KMS-11 (cell line): ENCODE results near the gene CAPN11.

Experiments
- H2AFZ ChIP-seq: fragments of 200-600 bp; sonication (generic); 2 replicates; pipeline ENCODE4 v1.6.1; 2016; ENCODE audit warnings: antibody characterized with exemption, mixed run types, low read depth
- H3K27ac ChIP-seq: fragments of 200-600 bp; sonication (generic); 2 replicates; pipeline ENCODE4 v1.6.1; 2016; ENCODE audit warnings: mild to moderate bottlenecking, mixed run types
- H3K27me3 ChIP-seq: fragments of 200-600 bp; sonication (generic); 2 replicates; pipeline ENCODE4 v1.6.1; 2017; ENCODE audit warnings: mild to moderate bottlenecking, low read depth, mixed run types, moderate library complexity; ENCODE audit not compliant: insufficient read depth
- H3K36me3 ChIP-seq: fragments of 200-600 bp; sonication (generic); 2 replicates; pipeline ENCODE4 v1.6.1; 2017; ENCODE audit warnings: mild to moderate bottlenecking, mixed run types; ENCODE audit not compliant: insufficient read depth
- H3K4me1 ChIP-seq: fragments of 200-600 bp; sonication (generic); 2 replicates; pipeline ENCODE4 v1.6.1; 2016; ENCODE audit warnings: mild to moderate bottlenecking, low read depth, mixed run types; ENCODE audit not compliant: poor library complexity, severe bottlenecking
- H3K4me2 ChIP-seq: fragments of 200-600 bp; sonication (generic); 2 replicates; pipeline ENCODE4 v1.7.0; 2016; ENCODE audit warnings: mild to moderate bottlenecking, mixed run types
- H3K4me3 ChIP-seq: fragments of 200-600 bp; sonication (generic); IDR thresholded peaks from 2 replicates; pipeline ENCODE4 v1.6.1; 2017; ENCODE audit warnings: low read depth, low read length, mixed read lengths; ENCODE audit not compliant: insufficient read depth
- H3K79me2 ChIP-seq: fragments of 200-600 bp; sonication (generic); 2 replicates; pipeline ENCODE4 v1.6.1; 2016; ENCODE audit warnings: low read depth, mixed run types; ENCODE audit not compliant: insufficient read depth
- H3K9ac ChIP-seq: fragments of 200-600 bp; sonication (generic); 2 replicates; pipeline ENCODE4 v1.6.1; 2016; ENCODE audit warnings: mild to moderate bottlenecking, mixed run types
- H4K20me1 ChIP-seq: fragments of 200-600 bp; sonication (generic); 2 replicates; pipeline ENCODE4 v1.6.1; 2016; ENCODE audit warnings: mild to moderate bottlenecking, mixed run types; ENCODE audit not compliant: insufficient read depth
- CTCF ChIP-seq: fragments of 200-600 bp; sonication (generic); conservative IDR thresholded peaks from 2 replicates; pipeline ENCODE4 v1.6.1; 2017; ENCODE audit warnings: low read depth, mild to moderate bottlenecking, antibody characterized with exemption, low read length, moderate library complexity, mixed read lengths

CAPN11 gene

GRCh38 chr6:44221961-44222335 lies 63.3 kb downstream of the CAPN11 start:
- Histone ChIP-seq H3K4me2 (peak overlapping the region; percentile 51; the same call in 1 of the 2 replicates), H3K4me1 (peaks cover 72% of the 10 kb centered on the region), H4K20me1 (peaks cover 8% of the 10 kb centered on the region; the same call in 1 of the 2 replicates), H3K36me3 (no peaks in the 10 kb centered on the region), H3K27me3 (no peaks in the 10 kb centered on the region), H2AFZ (no peak overlapping the region), H3K9ac (0 out of 2 replicates have a peak overlapping the region, but pooled peaks have one; percentile 18), H3K27ac (no peak overlapping the region), H3K4me3 (no peak overlapping the region), H3K79me2 (peaks cover 31% of the 10 kb centered on the region)
- TF ChIP-seq CTCF: no peak

GRCh38 chr6:44222486-44223318 lies 64.1 kb downstream of the CAPN11 start:
- Histone ChIP-seq H3K27me3 (no peaks in the 10 kb centered on the region), H3K4me3 (no peak overlapping the region), H3K9ac (peak overlapping the region; percentile 15; the same call in 1 of the 2 replicates), H3K36me3 (no peaks in the 10 kb centered on the region), H4K20me1 (peaks cover 8% of the 10 kb centered on the region; the same call in 1 of the 2 replicates), H3K4me1 (peaks cover 67% of the 10 kb centered on the region), H3K27ac (no peak overlapping the region), H3K4me2 (peak overlapping the region; percentile 97), H3K79me2 (peaks cover 38% of the 10 kb centered on the region), H2AFZ (peak overlapping the region; percentile 64)
- TF ChIP-seq CTCF: 0 out of 2 replicates have a peak, but pooled peaks have one; percentile 9

GRCh38 chr6:44223319-44224028 lies 64.9 kb downstream of the CAPN11 start, which contains the start of gene SLC29A1:
Gene SLC29A1, plus strand, starts transcription at chr6:44223595. Its CDS starts 3,719 bp downstream, at chr6:44227314.
- peak within 1 kb of the TSS; percentile 97 for H3K4me2 ChIP-seq
- no peak for TF ChIP-seq CTCF
- peaks cover 60% of the 10 kb centered on the region for H3K4me1 ChIP-seq
- peak within 1 kb of the TSS; percentile 74 for H3K9ac ChIP-seq
- peak within 1 kb of the TSS; percentile 64 for H2AFZ ChIP-seq
- H3K4me3 ChIP-seq: no peak within 1 kb of the TSS
- peak within 1 kb of the TSS; percentile 52 for H3K27ac ChIP-seq
- peaks cover 46% of the 10 kb centered on the region for H3K79me2 ChIP-seq
- no peaks in the 10 kb centered on the region for H3K36me3 ChIP-seq
- peaks cover 8% of the 10 kb centered on the region; the same call in 1 of the 2 replicates for H4K20me1 ChIP-seq
- no peaks in the 10 kb centered on the region for H3K27me3 ChIP-seq

- Histone ChIP-seq H3K27ac (peak overlapping the region; percentile 52), H3K9ac (peak overlapping the region; percentile 74; the same call in 1 of the 2 replicates), H2AFZ (peak overlapping the region; percentile 47; the same call in 1 of the 2 replicates), H3K4me3 (no peak overlapping the region), H3K4me2 (peak overlapping the region; percentile 96), H4K20me1 (peaks cover 8% of the 10 kb centered on the region; the same call in 1 of the 2 replicates), H3K79me2 (peaks cover 47% of the 10 kb centered on the region), H3K36me3 (no peaks in the 10 kb centered on the region), H3K27me3 (no peaks in the 10 kb centered on the region), H3K4me1 (peaks cover 57% of the 10 kb centered on the region)
- no peak for TF ChIP-seq CTCF
Measured at GRCh38 chr6:44224029-44224964, 65.7 kb downstream of the CAPN11 start.
